Lower lobe of right lung (tissue), 2 donors: ENCODE measurements around the gene USP30. TPM values are rescaled to one million over a fixed set of nuclear protein-coding genes. Genes with fewer than 3 reads are reported as not detected.

Experiments
- ATAC-seq, 2 donors: fragments of 200-7000 bp; cut with Tn5 transposase; one replicate each; pipeline ENCODE4 v1.9.1; 2020 to 2022; ENCODE audit warnings: mild to moderate bottlenecking in 2 of 2, moderate library complexity in 2 of 2
- DNase-seq: peaks from one replicate; pipeline ENCODE4 v3.0.0-alpha.2; 2020
- H3K27ac ChIP-seq: fragments of 200-600 bp; one replicate; pipeline ENCODE4 v1.8.0; 2022
- H3K27me3 ChIP-seq: fragments of 200-600 bp; one replicate; pipeline ENCODE4 v1.8.0; 2022; ENCODE audit warnings: low read depth
- H3K36me3 ChIP-seq: fragments of 200-600 bp; one replicate; pipeline ENCODE4 v1.8.0; 2022; ENCODE audit warnings: mild to moderate bottlenecking
- H3K4me1 ChIP-seq: fragments of 200-600 bp; one replicate; pipeline ENCODE4 v1.8.0; 2022
- H3K4me3 ChIP-seq: fragments of 200-600 bp; one replicate; pipeline ENCODE4 v1.8.0; 2022; ENCODE audit warnings: mild to moderate bottlenecking
- H3K9me3 ChIP-seq: fragments of 200-600 bp; one replicate; pipeline ENCODE4 v1.8.0; 2022
- intact Hi-C: fragments of 100-400 bp; cut with DNase I; formaldehyde crosslinking; loops from one replicate; pipeline ENCODE4 v1.11.0; 2022
- total RNA-seq: library from RNA; stranded (reverse); fragmentation: NEBNext Ultra II Directional; extraction: Animal tissue kit (Norgen Biotek cat#: 25700); gene quantifications from one replicate; pipeline ENCODE4 v1.2.1, GENCODE V29; 2021
- TF ChIP-seq, protein P1 (sequence below): fragments of 200-600 bp; IDR thresholded peaks from one replicate; pipeline ENCODE4 v1.8.0; 2022; ENCODE audit warnings: antibody characterized with exemption, mild to moderate bottlenecking
- donor health status: DM: no; HTN: yes; CAD: no; lungs with severe emphysema.

The USP30 gene
- total RNA-seq, 1 donor from 2014 or later = 13.9 TPM

- TF ChIP-seq, protein P1, sequence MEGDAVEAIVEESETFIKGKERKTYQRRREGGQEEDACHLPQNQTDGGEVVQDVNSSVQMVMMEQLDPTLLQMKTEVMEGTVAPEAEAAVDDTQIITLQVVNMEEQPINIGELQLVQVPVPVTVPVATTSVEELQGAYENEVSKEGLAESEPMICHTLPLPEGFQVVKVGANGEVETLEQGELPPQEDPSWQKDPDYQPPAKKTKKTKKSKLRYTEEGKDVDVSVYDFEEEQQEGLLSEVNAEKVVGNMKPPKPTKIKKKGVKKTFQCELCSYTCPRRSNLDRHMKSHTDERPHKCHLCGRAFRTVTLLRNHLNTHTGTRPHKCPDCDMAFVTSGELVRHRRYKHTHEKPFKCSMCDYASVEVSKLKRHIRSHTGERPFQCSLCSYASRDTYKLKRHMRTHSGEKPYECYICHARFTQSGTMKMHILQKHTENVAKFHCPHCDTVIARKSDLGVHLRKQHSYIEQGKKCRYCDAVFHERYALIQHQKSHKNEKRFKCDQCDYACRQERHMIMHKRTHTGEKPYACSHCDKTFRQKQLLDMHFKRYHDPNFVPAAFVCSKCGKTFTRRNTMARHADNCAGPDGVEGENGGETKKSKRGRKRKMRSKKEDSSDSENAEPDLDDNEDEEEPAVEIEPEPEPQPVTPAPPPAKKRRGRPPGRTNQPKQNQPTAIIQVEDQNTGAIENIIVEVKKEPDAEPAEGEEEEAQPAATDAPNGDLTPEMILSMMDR = no peak
- Histone ChIP-seq H3K27me3 (peaks cover 21% of the 10 kb centered on the region), H3K27ac (no peak overlapping the region), H3K36me3 (no peaks in the 10 kb centered on the region), H3K4me3 (no peak overlapping the region), H3K9me3 (no peaks in the 10 kb centered on the region), H3K4me1 (peaks cover 2% of the 10 kb centered on the region)
- intact Hi-C loops = no loop called here
- no peak for ATAC-seq
- no peak for DNase-seq
Observed at GRCh38 chr12:109016016-109016415, 36.4 kb upstream of the USP30 start.

DNA sequence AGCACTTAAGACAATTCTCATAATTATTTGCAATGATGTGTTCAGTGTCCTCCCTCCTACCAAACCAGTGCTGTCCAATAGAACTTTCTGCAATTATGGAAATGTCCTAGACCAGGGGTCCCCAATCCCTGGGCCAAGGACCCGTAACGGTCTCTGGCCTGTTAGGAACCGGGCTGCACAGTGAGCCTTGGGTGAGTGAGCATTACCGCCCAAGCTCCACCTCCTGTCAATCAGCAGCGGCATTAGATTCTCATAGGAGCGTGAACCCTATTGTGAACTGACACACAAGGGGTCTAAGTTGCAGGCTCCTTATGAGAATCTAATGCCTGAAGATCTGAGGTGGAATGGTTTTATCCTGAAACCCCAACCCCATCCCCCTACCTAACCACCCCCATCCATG lies 35.4 kb upstream of the USP30 start:
- intact Hi-C loops = no loop called here
- H3K4me3 ChIP-seq = no peak overlapping the region
- H3K27me3 ChIP-seq = peaks cover 23% of the 10 kb centered on the region
- peaks cover 5% of the 10 kb centered on the region for H3K4me1 ChIP-seq
- DNase-seq (no peak), ATAC-seq (no peak)
- H3K27ac ChIP-seq = no peak overlapping the region
- H3K36me3 ChIP-seq = no peaks in the 10 kb centered on the region
- TF ChIP-seq, protein P1 = no peak
- no peaks in the 10 kb centered on the region for H3K9me3 ChIP-seq

GRCh38 chr12:109018296-109018695 lies 34.1 kb upstream of the USP30 start:
- ATAC-seq (no peak), DNase-seq (no peak)
- Histone ChIP-seq H3K27ac (no peak overlapping the region), H3K36me3 (no peaks in the 10 kb centered on the region), H3K27me3 (peaks cover 23% of the 10 kb centered on the region), H3K4me3 (no peak overlapping the region), H3K4me1 (peaks cover 5% of the 10 kb centered on the region), H3K9me3 (no peaks in the 10 kb centered on the region)
- TF ChIP-seq, protein P1 = no peak
- intact Hi-C loops = no loop called here

GRCh38 chr12:109020146-109020795 lies 32.1 kb upstream of the USP30 start:
- ATAC-seq = no peak
- TF ChIP-seq, protein P1 = no peak
- peaks cover 23% of the 10 kb centered on the region for H3K27me3 ChIP-seq

DNA sequence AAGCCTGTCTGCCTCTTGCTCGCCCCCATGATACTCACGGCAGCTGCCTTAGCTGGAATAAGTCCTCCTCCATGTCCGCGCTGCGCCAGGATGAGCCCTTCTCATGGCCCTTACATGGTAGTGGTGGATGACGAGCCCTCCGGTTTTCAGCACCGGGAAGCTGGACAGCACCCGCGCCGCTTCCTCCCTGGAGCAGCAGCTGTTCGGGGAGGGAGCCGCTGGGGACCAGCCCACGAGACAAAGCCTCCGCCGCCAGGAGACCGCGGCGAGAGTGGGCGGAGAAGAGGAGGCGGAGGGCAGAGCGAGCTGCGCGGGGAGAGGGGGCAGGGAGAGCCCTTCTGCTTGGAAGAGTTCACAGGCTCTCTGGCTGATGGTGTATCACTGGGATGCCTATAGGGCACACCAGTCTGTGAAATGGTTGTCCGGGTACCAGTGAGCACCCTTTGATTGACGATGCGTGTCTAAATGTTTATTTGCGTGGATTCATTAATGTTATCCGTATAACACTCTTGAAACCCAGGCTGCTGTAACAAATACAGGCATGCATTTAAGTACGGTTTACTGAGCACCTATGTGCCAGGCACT lies 31.5 kb upstream of the USP30 start, which contains the start of gene SVOP:
Gene SVOP (minus strand): TSS at position 273 of the 585 bp plus-strand sequence. CDS start 200 bp downstream, at position 73.
- ATAC-seq = peak; percentile 80 to 90
- Histone ChIP-seq H3K36me3 (no peaks in the 10 kb centered on the region), H3K4me1 (peaks cover 5% of the 10 kb centered on the region), H3K4me3 (no peak within 1 kb of the TSS), H3K9me3 (no peaks in the 10 kb centered on the region), H3K27me3 (peaks cover 23% of the 10 kb centered on the region), H3K27ac (no peak within 1 kb of the TSS)
- TF ChIP-seq, protein P1 = no peak
- intact Hi-C loops = no loop called here
- DNase-seq = peak; percentile 79

More at GRCh38 chr12:109020146-109020795, 32.1 kb upstream of the USP30 start:
- no peaks in the 10 kb centered on the region for H3K9me3 ChIP-seq
- H3K4me3 ChIP-seq = no peak overlapping the region
- intact Hi-C loops = no loop called here
- H3K36me3 ChIP-seq = no peaks in the 10 kb centered on the region
- no peak for DNase-seq
- H3K27ac ChIP-seq = no peak overlapping the region
- peaks cover 5% of the 10 kb centered on the region for H3K4me1 ChIP-seq
